GM12865 (cell line): ENCODE data around the gene PDHA2.

Experiments used
- DNase-seq: peaks from one replicate; pipeline ENCODE4 v3.0.0; 2010; ENCODE audit warnings: low read depth
- H3K4me3 ChIP-seq: 2 replicates; pipeline ENCODE4 v1.5.1; 2011; ENCODE audit warnings: mild to moderate bottlenecking, low read depth, low read length, control low read depth
- TF ChIP-seq, protein P1 (sequence below): IDR thresholded peaks from 2 replicates; pipeline ENCODE4 v1.5.1; 2011; ENCODE audit warnings: low read length, control low read depth, low read depth, inconsistent platforms; ENCODE audit not compliant: insufficient read depth; ENCODE audit errors: missing control alignments

Gene PDHA2

DNA sequence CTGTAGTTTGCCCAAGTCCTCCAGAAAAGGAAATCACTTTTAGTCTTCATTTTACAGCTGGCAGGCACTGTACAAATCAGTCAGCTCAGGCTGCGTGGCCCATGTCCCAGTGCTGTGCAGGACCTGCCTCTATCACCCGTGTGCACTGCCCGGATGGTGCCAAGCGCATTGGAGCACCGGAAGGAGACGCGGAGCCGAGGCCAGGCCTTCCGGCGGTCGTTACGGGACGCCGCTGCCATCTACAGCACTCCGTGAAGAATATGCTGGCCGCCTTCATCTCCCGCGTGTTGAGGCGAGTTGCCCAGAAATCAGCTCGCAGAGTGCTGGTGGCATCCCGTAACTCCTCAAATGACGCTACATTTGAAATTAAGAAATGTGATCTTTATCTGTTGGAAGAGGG, at the start of gene PDHA2:
Gene PDHA2, plus strand, starts transcription at position 203 of the 400 bp plus-strand sequence. Its CDS starts 58 bp downstream, at position 261.
- no peak within 1 kb of the TSS for H3K4me3 ChIP-seq
- DNase-seq, result no peak
- TF ChIP-seq, protein P1, sequence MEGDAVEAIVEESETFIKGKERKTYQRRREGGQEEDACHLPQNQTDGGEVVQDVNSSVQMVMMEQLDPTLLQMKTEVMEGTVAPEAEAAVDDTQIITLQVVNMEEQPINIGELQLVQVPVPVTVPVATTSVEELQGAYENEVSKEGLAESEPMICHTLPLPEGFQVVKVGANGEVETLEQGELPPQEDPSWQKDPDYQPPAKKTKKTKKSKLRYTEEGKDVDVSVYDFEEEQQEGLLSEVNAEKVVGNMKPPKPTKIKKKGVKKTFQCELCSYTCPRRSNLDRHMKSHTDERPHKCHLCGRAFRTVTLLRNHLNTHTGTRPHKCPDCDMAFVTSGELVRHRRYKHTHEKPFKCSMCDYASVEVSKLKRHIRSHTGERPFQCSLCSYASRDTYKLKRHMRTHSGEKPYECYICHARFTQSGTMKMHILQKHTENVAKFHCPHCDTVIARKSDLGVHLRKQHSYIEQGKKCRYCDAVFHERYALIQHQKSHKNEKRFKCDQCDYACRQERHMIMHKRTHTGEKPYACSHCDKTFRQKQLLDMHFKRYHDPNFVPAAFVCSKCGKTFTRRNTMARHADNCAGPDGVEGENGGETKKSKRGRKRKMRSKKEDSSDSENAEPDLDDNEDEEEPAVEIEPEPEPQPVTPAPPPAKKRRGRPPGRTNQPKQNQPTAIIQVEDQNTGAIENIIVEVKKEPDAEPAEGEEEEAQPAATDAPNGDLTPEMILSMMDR, result no peak

DNA sequence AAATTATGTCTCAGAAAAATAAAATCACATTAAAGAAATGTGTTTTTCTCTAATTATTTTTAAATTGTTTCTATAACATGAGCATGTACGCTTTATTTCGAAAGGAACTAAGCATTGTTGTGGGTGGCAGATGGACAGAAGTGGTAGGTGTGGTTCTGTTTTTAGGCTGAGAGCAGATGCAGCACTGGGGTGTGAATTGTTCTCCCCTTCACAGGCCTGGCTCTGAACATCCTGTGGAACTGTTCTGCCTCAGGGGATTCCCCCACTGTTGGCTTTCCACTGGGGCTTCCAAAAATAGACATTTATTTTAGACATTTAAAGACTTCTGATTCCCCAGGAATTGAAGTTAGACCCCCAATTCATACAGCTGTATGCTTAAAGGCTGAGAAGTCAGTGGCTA, 41.9 kb upstream of the PDHA2 start:
- TF ChIP-seq, protein P1, result no peak
- DNase-seq, result no peak
- no peak overlapping the region for H3K4me3 ChIP-seq

DNA sequence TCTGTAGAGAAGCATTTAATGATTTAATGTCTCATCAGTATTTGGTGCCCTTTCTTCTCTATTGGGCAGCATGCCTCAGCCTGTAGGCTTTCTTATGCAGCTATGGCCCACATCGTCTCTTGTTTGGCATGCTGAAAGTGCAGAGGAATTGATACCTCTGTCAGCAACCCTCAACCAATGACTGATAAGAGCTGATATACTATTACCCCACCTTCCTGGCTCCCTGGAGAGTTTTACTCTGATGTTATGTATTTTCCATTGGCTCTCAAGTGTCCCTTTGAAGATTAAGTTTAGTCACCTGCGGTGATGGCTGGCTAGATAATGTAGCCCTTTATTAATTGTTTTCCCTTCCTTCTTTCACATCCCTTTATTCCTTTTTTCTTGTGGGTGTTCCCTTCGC, 41.2 kb upstream of the PDHA2 start:
- no peak overlapping the region for H3K4me3 ChIP-seq
- TF ChIP-seq, protein P1, result no peak
- no peak for DNase-seq

DNA sequence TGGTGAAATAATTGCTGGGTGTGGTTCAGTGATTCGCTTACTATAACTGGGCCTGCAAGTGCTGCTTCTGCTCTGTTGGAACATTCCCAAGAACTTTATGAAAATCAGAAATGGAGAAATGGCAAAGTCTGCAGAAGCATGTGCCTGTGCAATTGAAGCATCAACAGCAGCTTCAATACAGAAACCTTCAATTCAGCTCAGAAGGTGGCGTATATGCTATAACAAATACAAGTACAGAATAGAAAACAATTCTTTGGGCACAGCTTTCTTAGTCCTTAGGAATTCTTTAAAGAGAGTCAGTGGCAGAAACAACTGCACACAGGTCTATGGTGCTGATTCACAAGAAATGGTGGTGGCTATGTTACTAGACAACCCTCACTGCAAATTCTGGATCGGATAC, 18.0 kb upstream of the PDHA2 start:
- DNase-seq, result no peak
- TF ChIP-seq, protein P1, result no peak
- no peak overlapping the region for H3K4me3 ChIP-seq

DNA sequence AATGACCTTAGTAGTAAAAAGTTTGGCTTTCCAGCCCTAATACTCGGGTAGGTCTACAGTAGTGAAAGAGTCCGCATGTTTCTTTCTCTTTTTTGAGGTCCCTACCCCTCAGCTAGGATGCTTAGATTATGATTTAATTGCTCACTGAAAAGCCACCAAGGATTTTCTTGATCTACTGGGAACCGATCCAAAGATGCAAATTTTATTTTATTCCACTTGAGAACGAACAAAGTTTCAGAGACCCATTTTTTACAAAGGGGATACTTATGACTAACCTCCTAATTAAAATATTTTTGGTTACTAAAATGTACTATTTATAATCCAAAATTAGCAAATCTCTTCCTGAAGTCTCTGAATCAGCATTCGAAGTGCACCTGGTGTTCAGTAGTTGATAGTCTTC, 14.3 kb upstream of the PDHA2 start:
- TF ChIP-seq, protein P1, result no peak
- no peak for DNase-seq
- no peak overlapping the region for H3K4me3 ChIP-seq

DNA sequence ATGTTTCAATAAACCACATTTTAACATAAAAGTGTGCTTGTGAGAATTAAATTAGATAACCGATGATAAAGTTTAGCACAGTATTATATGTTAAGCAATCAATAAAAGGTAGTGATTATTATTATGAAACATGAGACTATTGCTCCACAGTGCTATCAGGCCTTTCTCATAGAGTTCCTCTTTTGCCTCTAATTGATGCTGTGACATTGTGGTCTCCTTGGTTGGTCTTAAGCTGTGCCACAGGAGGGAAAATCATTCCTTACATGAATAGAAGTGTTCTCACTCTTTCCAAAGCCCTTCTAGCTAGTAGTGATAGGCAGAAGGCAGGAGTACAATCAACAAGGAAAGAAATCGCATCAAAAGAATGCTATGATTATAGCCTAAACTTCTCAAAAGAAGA, 9.2 kb upstream of the PDHA2 start:
- no peak for DNase-seq
- TF ChIP-seq, protein P1, result no peak
- no peak overlapping the region for H3K4me3 ChIP-seq

DNA sequence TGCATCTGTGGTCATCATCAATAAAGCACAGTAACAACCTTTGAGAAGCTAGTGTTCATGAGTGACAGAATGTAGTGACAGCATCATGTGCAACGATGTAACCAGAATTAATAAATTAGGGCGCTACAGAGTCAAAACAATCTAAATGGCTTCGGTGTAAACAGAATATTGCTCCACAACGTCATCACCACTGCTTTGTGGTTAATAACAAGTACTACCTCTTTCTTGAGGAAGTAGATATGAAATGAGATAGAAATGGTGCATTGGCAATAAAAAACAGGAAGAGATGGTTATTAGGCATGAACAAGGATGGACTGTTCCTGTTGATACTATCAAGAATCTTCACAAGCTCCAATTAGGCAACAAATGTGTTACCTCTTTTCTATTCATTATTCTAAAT, 8.7 kb upstream of the PDHA2 start:
- no peak overlapping the region for H3K4me3 ChIP-seq
- no peak for DNase-seq
- TF ChIP-seq, protein P1, result no peak
